ENCODE measurements around the gene COL4A5. TPM values are rescaled to one million over a fixed set of nuclear protein-coding genes. Genes with fewer than 3 reads are reported as not detected.

COL4A5 gene
- total and polyA plus RNA-seq, 4 donors, result 0.63 to 10.3 (median 1.2) TPM

- H3K9me3 ChIP-seq (ENCODE audit: control insufficient read depth in 4 of 4, low read length in 3 of 4), result no peaks in the 10 kb centered on the region
- H3K4me3 ChIP-seq (ENCODE audit: low read depth in 1 of 3, low read length in 3 of 3), result no peak overlapping the region
- no peak overlapping the region for H3K9ac ChIP-seq (ENCODE audit: low read depth in 1 of 2, low read length in 2 of 2)
- DNase-seq (ENCODE audit: low spot score), result no peak
- no peak for TF ChIP-seq ATF3 (IDR thresholded peaks at IDR 0.05)
- no peak for TF ChIP-seq NR2F2 (IDR thresholded peaks at IDR 0.05)
- TF ChIP-seq RAD21 (IDR thresholded peaks at IDR 0.05), result no peak
- no peak for TF ChIP-seq MAX (IDR thresholded peaks at IDR 0.05)
- no peak for TF ChIP-seq HNF4A (conservative IDR thresholded peaks at IDR 0.05)
- TF ChIP-seq EGR1 (IDR thresholded peaks at IDR 0.05; ENCODE audit: low read depth in 2 of 2), result no peak
- TF ChIP-seq, protein P1, sequence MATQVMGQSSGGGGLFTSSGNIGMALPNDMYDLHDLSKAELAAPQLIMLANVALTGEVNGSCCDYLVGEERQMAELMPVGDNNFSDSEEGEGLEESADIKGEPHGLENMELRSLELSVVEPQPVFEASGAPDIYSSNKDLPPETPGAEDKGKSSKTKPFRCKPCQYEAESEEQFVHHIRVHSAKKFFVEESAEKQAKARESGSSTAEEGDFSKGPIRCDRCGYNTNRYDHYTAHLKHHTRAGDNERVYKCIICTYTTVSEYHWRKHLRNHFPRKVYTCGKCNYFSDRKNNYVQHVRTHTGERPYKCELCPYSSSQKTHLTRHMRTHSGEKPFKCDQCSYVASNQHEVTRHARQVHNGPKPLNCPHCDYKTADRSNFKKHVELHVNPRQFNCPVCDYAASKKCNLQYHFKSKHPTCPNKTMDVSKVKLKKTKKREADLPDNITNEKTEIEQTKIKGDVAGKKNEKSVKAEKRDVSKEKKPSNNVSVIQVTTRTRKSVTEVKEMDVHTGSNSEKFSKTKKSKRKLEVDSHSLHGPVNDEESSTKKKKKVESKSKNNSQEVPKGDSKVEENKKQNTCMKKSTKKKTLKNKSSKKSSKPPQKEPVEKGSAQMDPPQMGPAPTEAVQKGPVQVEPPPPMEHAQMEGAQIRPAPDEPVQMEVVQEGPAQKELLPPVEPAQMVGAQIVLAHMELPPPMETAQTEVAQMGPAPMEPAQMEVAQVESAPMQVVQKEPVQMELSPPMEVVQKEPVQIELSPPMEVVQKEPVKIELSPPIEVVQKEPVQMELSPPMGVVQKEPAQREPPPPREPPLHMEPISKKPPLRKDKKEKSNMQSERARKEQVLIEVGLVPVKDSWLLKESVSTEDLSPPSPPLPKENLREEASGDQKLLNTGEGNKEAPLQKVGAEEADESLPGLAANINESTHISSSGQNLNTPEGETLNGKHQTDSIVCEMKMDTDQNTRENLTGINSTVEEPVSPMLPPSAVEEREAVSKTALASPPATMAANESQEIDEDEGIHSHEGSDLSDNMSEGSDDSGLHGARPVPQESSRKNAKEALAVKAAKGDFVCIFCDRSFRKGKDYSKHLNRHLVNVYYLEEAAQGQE (IDR thresholded peaks at IDR 0.05), result no peak
- TF ChIP-seq FOXA2 (IDR thresholded peaks at IDR 0.05), result no peak
- no peak for TF ChIP-seq JUND (IDR thresholded peaks at IDR 0.05)
- TF ChIP-seq HNF4G (IDR thresholded peaks at IDR 0.05), result no peak
- no peak for TF ChIP-seq CTCF (IDR thresholded peaks at IDR 0.05; ENCODE audit: low read depth, low read length, missing input control)
- TF ChIP-seq YY1 (IDR thresholded peaks at IDR 0.05), result no peak
- TF ChIP-seq TAF1 (conservative IDR thresholded peaks at IDR 0.05), result no peak
- TF ChIP-seq GABPA (IDR thresholded peaks at IDR 0.05 in 1 of 2, conservative IDR thresholded peaks at IDR 0.05 in 1 of 2), result no peak
- WGBS, result 46% methylated on average over 2 of the region's 2 CpGs
- H3K4me1 ChIP-seq (ENCODE audit: control insufficient read depth in 4 of 4, insufficient read depth in 4 of 4, low read length in 3 of 4), result peaks cover 0 to 3% (median 0%) of the 10 kb centered on the region in 4 donors
- no peaks in the 10 kb centered on the region for H3K36me3 ChIP-seq (ENCODE audit: control insufficient read depth in 4 of 4, insufficient read depth in 3 of 4, low read depth in 1 of 4, low read length in 3 of 4)
- no peaks in the 10 kb centered on the region for H3K27me3 ChIP-seq (ENCODE audit: control insufficient read depth in 4 of 4, insufficient read depth in 4 of 4, low read length in 3 of 4)
- no peak overlapping the region for H3K27ac ChIP-seq (ENCODE audit: low read depth in 1 of 2, low read length in 2 of 2)
Observed at GRCh38 chrX:108415891-108416290, 23.7 kb upstream of the COL4A5 start.

DNA sequence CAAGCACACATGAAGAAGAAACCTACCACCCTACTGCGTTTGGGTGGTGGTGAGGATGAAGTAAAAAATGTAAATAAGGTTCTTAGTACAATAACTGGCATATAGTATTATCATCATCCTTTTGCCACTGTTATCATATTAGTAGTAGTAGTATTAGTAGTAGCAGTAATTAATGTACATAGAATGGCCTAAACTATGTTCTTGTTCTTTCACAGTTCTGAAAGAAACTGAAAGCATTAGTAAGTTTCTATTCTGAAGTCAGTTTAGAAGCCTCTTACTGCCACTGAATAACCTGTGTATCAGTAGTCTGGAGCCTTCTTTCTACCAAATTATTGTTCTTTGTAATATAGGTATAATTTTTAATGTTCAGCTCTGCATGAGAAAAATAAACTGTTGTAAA is 22.4 kb upstream of the COL4A5 start:
- no peak for TF ChIP-seq ATF3 (IDR thresholded peaks at IDR 0.05)
- TF ChIP-seq GABPA (IDR thresholded peaks at IDR 0.05 in 1 of 2, conservative IDR thresholded peaks at IDR 0.05 in 1 of 2), result no peak
- TF ChIP-seq FOXA2 (IDR thresholded peaks at IDR 0.05), result no peak
- no peak for TF ChIP-seq HNF4A (conservative IDR thresholded peaks at IDR 0.05)
- no peak for TF ChIP-seq RXRA (IDR thresholded peaks at IDR 0.05)
- no peak for TF ChIP-seq JUND (IDR thresholded peaks at IDR 0.05)
- no peak for TF ChIP-seq CTCF (IDR thresholded peaks at IDR 0.05; ENCODE audit: low read depth, low read length, missing input control)
- no peak for TF ChIP-seq YY1 (IDR thresholded peaks at IDR 0.05)
- TF ChIP-seq, protein P1 (IDR thresholded peaks at IDR 0.05), result no peak
- TF ChIP-seq HNF4G (IDR thresholded peaks at IDR 0.05), result no peak
- TF ChIP-seq FOXA1 (IDR thresholded peaks at IDR 0.05), result no peak
- no peak for TF ChIP-seq MAX (IDR thresholded peaks at IDR 0.05)
- DNase-seq (ENCODE audit: low spot score), result no peak
- Histone ChIP-seq H3K36me3 (ENCODE audit: control insufficient read depth in 4 of 4, insufficient read depth in 3 of 4, low read depth in 1 of 4, low read length in 3 of 4) (no peaks in the 10 kb centered on the region), H3K9me3 (ENCODE audit: control insufficient read depth in 4 of 4, low read length in 3 of 4) (no peaks in the 10 kb centered on the region), H3K4me1 (ENCODE audit: control insufficient read depth in 4 of 4, insufficient read depth in 4 of 4, low read length in 3 of 4) (peaks cover 0 to 2% (median 0%) of the 10 kb centered on the region in 4 donors), H3K27ac (ENCODE audit: low read depth in 1 of 2, low read length in 2 of 2) (no peak overlapping the region), H3K27me3 (ENCODE audit: control insufficient read depth in 4 of 4, insufficient read depth in 4 of 4, low read length in 3 of 4) (no peaks in the 10 kb centered on the region), H3K9ac (ENCODE audit: low read depth in 1 of 2, low read length in 2 of 2) (no peak overlapping the region), H3K4me3 (ENCODE audit: low read depth in 1 of 3, low read length in 3 of 3) (no peak overlapping the region)
- 64% methylated on average over 1 of the region's 1 CpG for WGBS
